Measurements from ENCODE around the gene GPATCH2. TPM values are rescaled to one million over a fixed set of nuclear protein-coding genes. Genes with fewer than 3 reads are reported as not detected.

The GPATCH2 gene
- total RNA-seq, 4 donors from 2014 or later: 8.6 to 248 (median 18.4) TPM

DNA sequence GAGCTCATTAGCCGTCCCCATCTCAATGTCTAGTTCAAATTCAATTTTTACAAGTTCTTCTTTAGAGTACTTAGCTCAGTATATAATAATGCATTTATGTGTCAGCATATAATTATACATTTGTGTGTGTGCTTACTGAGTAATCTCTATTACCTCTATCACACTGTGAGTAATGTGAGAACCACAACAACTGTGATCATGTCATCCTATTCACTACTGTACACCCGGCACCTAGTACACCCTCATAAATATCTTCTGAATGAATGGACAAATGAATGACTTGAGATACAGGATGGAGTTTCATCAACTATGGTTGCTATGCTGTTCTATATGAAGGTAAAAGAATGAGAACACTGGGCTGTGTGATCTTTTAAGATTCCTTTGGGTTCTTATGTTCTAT lies 124.0 kb downstream of the GPATCH2 start:
- TF ChIP-seq POLR2AphosphoS5 (IDR thresholded peaks at IDR 0.05): no peak
- TF ChIP-seq EP300 (IDR thresholded peaks at IDR 0.05; ENCODE audit: low read depth): no peak
- TF ChIP-seq, protein P1, sequence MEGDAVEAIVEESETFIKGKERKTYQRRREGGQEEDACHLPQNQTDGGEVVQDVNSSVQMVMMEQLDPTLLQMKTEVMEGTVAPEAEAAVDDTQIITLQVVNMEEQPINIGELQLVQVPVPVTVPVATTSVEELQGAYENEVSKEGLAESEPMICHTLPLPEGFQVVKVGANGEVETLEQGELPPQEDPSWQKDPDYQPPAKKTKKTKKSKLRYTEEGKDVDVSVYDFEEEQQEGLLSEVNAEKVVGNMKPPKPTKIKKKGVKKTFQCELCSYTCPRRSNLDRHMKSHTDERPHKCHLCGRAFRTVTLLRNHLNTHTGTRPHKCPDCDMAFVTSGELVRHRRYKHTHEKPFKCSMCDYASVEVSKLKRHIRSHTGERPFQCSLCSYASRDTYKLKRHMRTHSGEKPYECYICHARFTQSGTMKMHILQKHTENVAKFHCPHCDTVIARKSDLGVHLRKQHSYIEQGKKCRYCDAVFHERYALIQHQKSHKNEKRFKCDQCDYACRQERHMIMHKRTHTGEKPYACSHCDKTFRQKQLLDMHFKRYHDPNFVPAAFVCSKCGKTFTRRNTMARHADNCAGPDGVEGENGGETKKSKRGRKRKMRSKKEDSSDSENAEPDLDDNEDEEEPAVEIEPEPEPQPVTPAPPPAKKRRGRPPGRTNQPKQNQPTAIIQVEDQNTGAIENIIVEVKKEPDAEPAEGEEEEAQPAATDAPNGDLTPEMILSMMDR (IDR thresholded peaks at IDR 0.05): no peak
- TF ChIP-seq POLR2A (IDR thresholded peaks at IDR 0.05): no peak

DNA sequence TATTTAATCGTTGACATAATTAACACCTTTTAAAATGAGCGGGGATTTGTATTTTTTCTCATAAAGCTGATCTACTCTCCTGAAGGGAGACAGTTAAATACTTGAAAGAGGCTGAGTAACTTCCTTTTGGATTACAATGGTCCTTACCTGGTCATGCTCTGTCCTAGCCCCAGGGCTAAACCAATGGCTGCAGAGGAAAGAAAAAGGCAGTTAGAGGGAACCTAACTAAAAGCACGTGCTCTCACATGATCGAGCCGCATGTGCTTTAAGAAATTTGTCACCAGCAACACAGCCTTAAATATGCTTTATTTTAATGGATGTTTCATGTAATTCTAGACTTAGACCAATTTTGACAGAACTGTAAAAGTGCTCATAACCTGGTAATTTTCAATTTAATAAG lies 132.7 kb downstream of the GPATCH2 start:
- no peak for TF ChIP-seq POLR2A (IDR thresholded peaks at IDR 0.05)
- TF ChIP-seq, protein P1 (IDR thresholded peaks at IDR 0.05): no peak
- TF ChIP-seq EP300 (IDR thresholded peaks at IDR 0.05; ENCODE audit: low read depth): no peak
- no peak for TF ChIP-seq POLR2AphosphoS5 (IDR thresholded peaks at IDR 0.05)
- no peak for DNase-seq

More for the DNA sequence above, 124.0 kb downstream of the GPATCH2 start:
- Histone ChIP-seq H3K4me3 (no peak overlapping the region), H3K9me3 (no peaks in the 10 kb centered on the region), H3K27me3 (no peaks in the 10 kb centered on the region), H3K4me1 (no peaks in the 10 kb centered on the region), H3K27ac (no peak overlapping the region), H3K36me3 (peaks cover 0 to under 1% (median 0%) of the 10 kb centered on the region in 4 donors)
- intact Hi-C loops (cut with DNase I; ENCODE audit: low total_unique reads) (no loop called here), in situ Hi-C loops (cut with MboI; ENCODE audit: low pct_ligation_motif_present in 1 of 4, low pct_unique_long_range_greater_than_20kb in 1 of 4, low sequenced_read_pairs in 3 of 4) (no loop called here)
- WGBS, 2 donors (ENCODE audit: low coverage in 1 of 2): 94 to 100% methylated on average over 2 of the region's 2 CpGs
- no peak for DNase-seq

DNA sequence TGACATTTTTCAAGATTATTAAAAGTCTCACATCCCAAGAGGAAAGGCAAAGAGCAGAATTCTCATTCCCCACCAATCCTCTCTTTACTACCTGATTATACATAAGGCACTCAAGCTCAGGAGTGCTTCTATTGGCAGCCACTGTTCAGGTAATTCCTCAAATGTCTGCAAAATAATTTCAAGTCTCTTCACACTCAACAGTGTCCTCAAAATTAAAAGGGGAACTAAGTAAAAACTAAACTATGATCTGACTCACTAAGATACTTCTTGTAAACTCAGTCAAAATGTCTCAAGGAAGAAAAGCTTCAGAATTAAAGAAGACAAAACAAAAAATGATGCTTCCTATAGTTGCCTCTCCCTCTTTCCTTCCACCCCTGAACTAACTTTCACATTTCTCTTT lies 135.6 kb downstream of the GPATCH2 start:
- Histone ChIP-seq H3K36me3 (peaks cover 0 to 5% (median 0%) of the 10 kb centered on the region in 4 donors), H3K27ac (no peak overlapping the region), H3K27me3 (no peaks in the 10 kb centered on the region), H3K4me1 (no peaks in the 10 kb centered on the region), H3K4me3 (no peak overlapping the region), H3K9me3 (no peaks in the 10 kb centered on the region)
- in situ Hi-C loops (cut with MboI; ENCODE audit: low pct_ligation_motif_present in 1 of 4, low pct_unique_long_range_greater_than_20kb in 1 of 4, low sequenced_read_pairs in 3 of 4): no loop called here
- TF ChIP-seq POLR2A (IDR thresholded peaks at IDR 0.05): no peak
- no peak for TF ChIP-seq EP300 (IDR thresholded peaks at IDR 0.05; ENCODE audit: low read depth)
- no peak for TF ChIP-seq POLR2AphosphoS5 (IDR thresholded peaks at IDR 0.05)
- TF ChIP-seq, protein P1 (IDR thresholded peaks at IDR 0.05): no peak
- intact Hi-C loops (cut with DNase I; ENCODE audit: low total_unique reads): no loop called here
- no peak for DNase-seq

More for the DNA sequence above, 132.7 kb downstream of the GPATCH2 start:
- H3K4me3 ChIP-seq: no peak overlapping the region
- peaks cover 0 to 5% (median 0%) of the 10 kb centered on the region in 4 donors for H3K36me3 ChIP-seq
- H3K27ac ChIP-seq: no peak overlapping the region
- no peaks in the 10 kb centered on the region for H3K27me3 ChIP-seq
- WGBS, 2 donors (ENCODE audit: low coverage in 1 of 2): 81 to 94% methylated on average over 4 to 5 of the region's 5 CpGs
- H3K9me3 ChIP-seq: no peaks in the 10 kb centered on the region
- intact Hi-C loops (cut with DNase I; ENCODE audit: low total_unique reads) (no loop called here), in situ Hi-C loops (cut with MboI; ENCODE audit: low pct_ligation_motif_present in 1 of 4, low pct_unique_long_range_greater_than_20kb in 1 of 4, low sequenced_read_pairs in 3 of 4) (no loop called here)
- no peaks in the 10 kb centered on the region for H3K4me1 ChIP-seq

GRCh38 chr1:217494767-217495166 lies 136.1 kb downstream of the GPATCH2 start:
- WGBS, 2 donors (ENCODE audit: low coverage in 1 of 2): 74 to 85% methylated on average over 2 of the region's 2 CpGs
- Histone ChIP-seq H3K4me3 (no peak overlapping the region), H3K27me3 (no peaks in the 10 kb centered on the region), H3K27ac (no peak overlapping the region), H3K9me3 (no peaks in the 10 kb centered on the region), H3K36me3 (peaks cover 0 to 5% (median 0%) of the 10 kb centered on the region in 4 donors), H3K4me1 (no peaks in the 10 kb centered on the region)
- intact Hi-C loops (cut with DNase I; ENCODE audit: low total_unique reads): no loop called here
- no peak for DNase-seq
- in situ Hi-C loops (cut with MboI; ENCODE audit: low pct_ligation_motif_present in 1 of 4, low pct_unique_long_range_greater_than_20kb in 1 of 4, low sequenced_read_pairs in 3 of 4): no loop called here
- TF ChIP-seq EP300 (IDR thresholded peaks at IDR 0.05; ENCODE audit: low read depth) (no peak), POLR2AphosphoS5 (IDR thresholded peaks at IDR 0.05) (no peak), POLR2A (IDR thresholded peaks at IDR 0.05) (no peak)
- TF ChIP-seq, protein P1 (IDR thresholded peaks at IDR 0.05): no peak
